ENCODE data around the gene MAP3K20.

DNA sequence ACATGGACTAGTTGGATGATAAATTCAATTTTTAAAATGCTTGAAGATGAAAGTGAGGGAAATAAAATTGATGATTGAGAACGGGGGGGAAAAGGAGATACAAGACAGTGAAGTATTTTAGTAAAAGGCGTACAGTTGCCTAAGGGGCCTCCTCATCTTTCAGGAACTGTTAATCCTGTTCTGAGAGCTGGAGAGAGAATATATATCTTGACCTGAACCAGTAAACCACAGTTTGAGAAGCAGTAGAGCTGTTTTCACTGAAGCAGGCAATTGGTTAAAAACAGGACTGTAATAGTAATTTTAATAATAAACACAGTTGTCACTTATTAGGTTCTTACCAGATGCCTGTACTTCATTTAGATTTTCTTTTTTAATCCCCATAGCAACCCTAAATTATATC lies 137.5 kb downstream of the MAP3K20 start:
- TF ChIP-seq CTCF (IDR thresholded peaks at IDR 0.05) (no peak), POLR2A (IDR thresholded peaks at IDR 0.05) (no peak)
